Activated T-cell treated with anti-CD3 and anti-CD28 coated beads, Interleukin-2, amount 50 U/mL, for 4 hours (primary cell): ENCODE data around the gene TM2D1. TPM values are rescaled to one million over a fixed set of nuclear protein-coding genes. Genes with fewer than 3 reads are reported as not detected.
"Not testable (repeated sequence)": the region's sequence is repeated elsewhere in the genome, so short reads cannot be mapped to it uniquely, and the experiment has no call there.

ENCODE experiments used
- ATAC-seq, 2 donors: fragments of 200-7000 bp; cut with Tn5 transposase; one replicate each; pipeline ENCODE4 v1.10.0; 2021
- DNase-seq: peaks from one replicate; pipeline ENCODE4 v3.0.0-alpha.2; 2020
- H3K27me3 Mint-ChIP-seq: one replicate; pipeline ENCODE4 v1.8.0; 2021; ENCODE audit warnings: low read depth, mixed read lengths
- H3K36me3 Mint-ChIP-seq: one replicate; pipeline ENCODE4 v1.8.0; 2022; ENCODE audit warnings: mixed read lengths; ENCODE audit not compliant: insufficient read depth
- H3K4me1 Mint-ChIP-seq: one replicate; pipeline ENCODE4 v1.8.0; 2021; ENCODE audit warnings: low read depth, mixed read lengths
- H3K4me3 Mint-ChIP-seq: one replicate; pipeline ENCODE4 v1.8.0; 2021; ENCODE audit warnings: mild to moderate bottlenecking, moderate library complexity, mixed read lengths
- H3K9me3 Mint-ChIP-seq: one replicate; pipeline ENCODE4 v1.8.0; 2021; ENCODE audit warnings: mixed read lengths
- total RNA-seq, 3 donors: library from RNA; stranded (reverse); gene quantifications; one replicate each; pipeline ENCODE4 v1.2.1, GENCODE V29; 2021

Gene TM2D1
- total RNA-seq, 3 donors from 2014 or later, result 18.4 to 23.1 (median 21.5) TPM

GRCh38 chr1:61692155-61692800, 32.7 kb downstream of the TM2D1 start:
- ATAC-seq (no peak), DNase-seq (no peak)
- Mint-ChIP-seq H3K4me3 (no peak overlapping the region), H3K36me3 (peaks cover 29% of the 10 kb centered on the region), H3K9me3 (no peaks in the 10 kb centered on the region), H3K4me1 (no peaks in the 10 kb centered on the region), H3K27me3 (no peaks in the 10 kb centered on the region)

DNA sequence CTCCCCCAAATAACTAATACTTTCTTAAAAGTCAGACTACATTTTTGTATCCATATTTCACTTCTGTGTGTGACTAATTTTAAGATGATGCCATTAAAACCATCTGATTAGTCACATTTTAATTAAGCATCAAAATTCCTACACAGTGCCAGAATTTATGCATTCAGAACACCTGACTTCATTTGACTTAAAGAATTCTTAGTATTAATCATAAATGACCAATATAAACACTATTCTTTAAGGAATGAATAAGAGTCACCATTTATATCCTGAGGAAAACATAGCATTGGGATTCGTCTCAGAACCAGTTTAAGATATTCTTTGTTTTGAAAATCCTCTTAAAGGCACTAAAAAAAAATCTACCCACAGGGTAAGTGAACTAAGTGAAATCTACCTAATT, 37.0 kb downstream of the TM2D1 start:
- no peak overlapping the region for H3K4me3 Mint-ChIP-seq
- ATAC-seq (no peak), DNase-seq (no peak)
- H3K27me3 Mint-ChIP-seq, result no peaks in the 10 kb centered on the region
- H3K4me1 Mint-ChIP-seq, result no peaks in the 10 kb centered on the region
- H3K9me3 Mint-ChIP-seq, result no peaks in the 10 kb centered on the region
- peaks cover 24% of the 10 kb centered on the region for H3K36me3 Mint-ChIP-seq

DNA sequence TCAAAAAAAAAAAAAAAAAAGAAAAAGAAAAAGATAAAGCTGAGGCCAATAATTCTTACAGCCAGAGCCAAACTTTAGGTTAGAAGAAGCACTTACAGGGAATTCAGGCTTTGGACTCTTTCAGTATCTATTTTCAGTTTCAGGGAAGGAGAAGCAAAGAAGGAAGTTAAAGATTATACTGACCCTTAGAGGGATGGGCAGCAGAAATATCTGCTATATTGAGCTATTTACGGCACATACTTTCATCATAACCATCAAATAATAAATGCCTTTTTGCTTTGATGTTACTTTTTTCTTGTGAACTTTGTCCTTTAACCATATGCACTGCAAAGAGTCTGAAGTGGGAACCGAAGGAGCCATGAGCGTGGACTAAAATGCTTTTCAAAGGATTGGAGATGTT, 42.0 kb downstream of the TM2D1 start:
- peaks cover 35% of the 10 kb centered on the region for H3K36me3 Mint-ChIP-seq
- no peak for DNase-seq
- no peak overlapping the region for H3K4me3 Mint-ChIP-seq
- H3K9me3 Mint-ChIP-seq, result no peaks in the 10 kb centered on the region
- H3K27me3 Mint-ChIP-seq, result no peaks in the 10 kb centered on the region
- ATAC-seq, result no peak
- H3K4me1 Mint-ChIP-seq, result no peaks in the 10 kb centered on the region

DNA sequence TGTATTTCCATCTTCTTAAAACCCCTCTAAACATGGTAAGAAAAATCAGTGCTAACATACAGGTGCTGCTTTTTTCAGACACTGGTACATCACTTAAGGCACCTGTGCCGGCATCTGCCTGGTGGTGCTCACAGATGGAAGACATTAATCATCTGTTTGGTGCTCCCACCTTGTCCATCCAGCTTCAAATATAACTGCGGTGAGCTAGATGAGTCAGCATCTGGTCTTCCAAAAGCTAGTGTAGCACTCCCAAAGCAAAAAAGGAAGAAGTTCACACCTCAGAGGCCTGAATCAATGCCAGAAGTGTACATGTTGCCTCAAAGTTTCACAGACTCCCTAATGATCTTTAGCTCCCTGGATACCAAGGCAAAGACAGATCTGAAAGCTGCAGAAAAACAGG, 44.4 kb downstream of the TM2D1 start:
- no peaks in the 10 kb centered on the region for H3K4me1 Mint-ChIP-seq
- H3K36me3 Mint-ChIP-seq, result peaks cover 28% of the 10 kb centered on the region
- H3K4me3 Mint-ChIP-seq, result no peak overlapping the region
- no peaks in the 10 kb centered on the region for H3K9me3 Mint-ChIP-seq
- ATAC-seq (no peak), DNase-seq (no peak)
- H3K27me3 Mint-ChIP-seq, result no peaks in the 10 kb centered on the region

- not testable (repeated sequence) for H3K4me1 Mint-ChIP-seq, H3K9me3 Mint-ChIP-seq, DNase-seq, H3K27me3 Mint-ChIP-seq, ATAC-seq, H3K4me3 Mint-ChIP-seq
- H3K36me3 Mint-ChIP-seq, result peaks cover 13% of the 10 kb centered on the region
These were observed 48.1 kb downstream of the TM2D1 start for GRCh38 chr1:61676881-61677280.

DNA sequence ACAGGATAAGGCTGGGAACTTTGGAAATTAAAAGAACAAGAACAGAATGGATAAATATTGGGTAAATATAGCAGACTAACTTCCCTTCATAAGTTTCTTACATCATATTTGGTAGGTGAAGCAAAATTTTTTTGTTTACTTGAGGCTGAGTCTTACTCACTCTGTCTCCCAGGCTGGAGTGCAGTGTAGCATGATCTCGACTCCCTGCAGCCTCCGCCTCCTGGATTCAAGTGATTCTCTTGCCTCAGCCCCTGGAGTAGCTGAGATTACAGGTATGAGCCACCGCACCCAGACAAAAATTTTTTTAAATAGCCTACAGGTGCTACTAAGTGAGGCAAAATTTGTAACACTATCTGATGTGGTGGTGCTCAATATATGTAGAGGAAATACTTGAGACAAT, 50.7 kb downstream of the TM2D1 start:
- no peaks in the 10 kb centered on the region for H3K9me3 Mint-ChIP-seq
- H3K27me3 Mint-ChIP-seq, result no peaks in the 10 kb centered on the region
- peaks cover 6% of the 10 kb centered on the region for H3K36me3 Mint-ChIP-seq
- no peak overlapping the region for H3K4me3 Mint-ChIP-seq
- H3K4me1 Mint-ChIP-seq, result no peaks in the 10 kb centered on the region
- DNase-seq (no peak), ATAC-seq (no peak)

- H3K4me1 Mint-ChIP-seq, result no peaks in the 10 kb centered on the region
These were observed 52.6 kb downstream of the TM2D1 start for GRCh38 chr1:61672376-61672775.

GRCh38 chr1:61670445-61670844, 54.5 kb downstream of the TM2D1 start:
- Mint-ChIP-seq H3K4me3 (no peak overlapping the region), H3K4me1 (no peaks in the 10 kb centered on the region), H3K9me3 (no peaks in the 10 kb centered on the region), H3K27me3 (no peaks in the 10 kb centered on the region), H3K36me3 (peaks cover 9% of the 10 kb centered on the region)
- ATAC-seq (no peak), DNase-seq (no peak)

More at GRCh38 chr1:61672376-61672775, 52.6 kb downstream of the TM2D1 start:
- ATAC-seq (no peak), DNase-seq (no peak)
- Mint-ChIP-seq H3K27me3 (no peaks in the 10 kb centered on the region), H3K36me3 (peaks cover 8% of the 10 kb centered on the region), H3K4me3 (no peak overlapping the region), H3K9me3 (no peaks in the 10 kb centered on the region)

- DNase-seq (no peak), ATAC-seq (no peak)
- no peak overlapping the region for H3K4me3 Mint-ChIP-seq
- H3K36me3 Mint-ChIP-seq, result peaks cover 9% of the 10 kb centered on the region
- H3K9me3 Mint-ChIP-seq, result no peaks in the 10 kb centered on the region
- H3K27me3 Mint-ChIP-seq, result no peaks in the 10 kb centered on the region
- H3K4me1 Mint-ChIP-seq, result no peaks in the 10 kb centered on the region
These were observed 54.9 kb downstream of the TM2D1 start for GRCh38 chr1:61670016-61670415.

DNA sequence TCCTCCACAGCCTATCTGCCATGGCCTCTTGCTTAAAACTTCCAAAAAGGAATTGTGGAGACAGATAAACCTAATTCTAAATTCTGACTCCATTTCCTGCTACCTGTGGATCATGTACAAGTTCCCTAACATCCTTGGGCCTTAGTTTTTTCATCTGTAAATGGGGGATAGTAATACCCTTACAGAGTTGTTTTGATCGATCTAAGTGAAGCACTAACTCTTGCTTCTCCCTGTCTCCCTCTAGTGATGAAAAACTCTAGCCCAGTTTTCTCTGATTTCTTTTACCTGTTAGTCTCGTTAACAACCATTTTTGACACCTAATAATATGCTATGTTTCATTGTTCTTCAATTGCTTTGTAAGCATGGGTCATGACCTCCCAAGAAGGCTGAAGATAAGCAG, 65.9 kb downstream of the TM2D1 start:
- no peaks in the 10 kb centered on the region for H3K27me3 Mint-ChIP-seq
- H3K4me3 Mint-ChIP-seq, result no peak overlapping the region
- no peaks in the 10 kb centered on the region for H3K9me3 Mint-ChIP-seq
- no peaks in the 10 kb centered on the region for H3K36me3 Mint-ChIP-seq
- ATAC-seq (no peak), DNase-seq (no peak)
- H3K4me1 Mint-ChIP-seq, result no peaks in the 10 kb centered on the region

- DNase-seq (no peak), ATAC-seq (no peak)
- Mint-ChIP-seq H3K9me3 (no peaks in the 10 kb centered on the region), H3K4me1 (no peaks in the 10 kb centered on the region), H3K27me3 (no peaks in the 10 kb centered on the region), H3K36me3 (no peaks in the 10 kb centered on the region), H3K4me3 (no peak overlapping the region)
These were observed 69.5 kb downstream of the TM2D1 start for GRCh38 chr1:61655453-61655852.

DNA sequence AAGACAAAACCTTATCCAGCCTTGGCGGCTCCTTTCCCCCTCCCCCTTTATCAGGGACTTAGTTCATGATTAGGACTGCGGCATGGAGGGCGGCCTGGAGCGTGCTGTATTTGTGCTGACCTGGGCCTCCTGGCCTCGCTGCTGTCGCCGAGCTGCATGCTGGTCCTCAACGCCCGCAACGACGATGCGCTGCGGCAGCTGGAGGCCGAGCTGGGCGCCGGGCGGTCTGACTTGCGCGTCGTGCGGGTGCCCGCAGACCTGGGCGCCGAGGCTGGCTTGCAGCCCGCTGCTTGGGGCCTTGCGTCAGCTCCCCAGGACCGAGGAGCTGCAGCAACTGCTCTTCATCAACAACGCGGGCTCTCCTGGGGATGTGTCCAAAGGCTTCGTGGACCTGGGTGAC, 70.9 kb downstream of the TM2D1 start:
- Mint-ChIP-seq H3K4me1 (no peaks in the 10 kb centered on the region), H3K4me3 (no peak overlapping the region), H3K27me3 (no peaks in the 10 kb centered on the region), H3K9me3 (no peaks in the 10 kb centered on the region), H3K36me3 (no peaks in the 10 kb centered on the region)
- ATAC-seq, result no peak
- DNase-seq, result no peak

DNA sequence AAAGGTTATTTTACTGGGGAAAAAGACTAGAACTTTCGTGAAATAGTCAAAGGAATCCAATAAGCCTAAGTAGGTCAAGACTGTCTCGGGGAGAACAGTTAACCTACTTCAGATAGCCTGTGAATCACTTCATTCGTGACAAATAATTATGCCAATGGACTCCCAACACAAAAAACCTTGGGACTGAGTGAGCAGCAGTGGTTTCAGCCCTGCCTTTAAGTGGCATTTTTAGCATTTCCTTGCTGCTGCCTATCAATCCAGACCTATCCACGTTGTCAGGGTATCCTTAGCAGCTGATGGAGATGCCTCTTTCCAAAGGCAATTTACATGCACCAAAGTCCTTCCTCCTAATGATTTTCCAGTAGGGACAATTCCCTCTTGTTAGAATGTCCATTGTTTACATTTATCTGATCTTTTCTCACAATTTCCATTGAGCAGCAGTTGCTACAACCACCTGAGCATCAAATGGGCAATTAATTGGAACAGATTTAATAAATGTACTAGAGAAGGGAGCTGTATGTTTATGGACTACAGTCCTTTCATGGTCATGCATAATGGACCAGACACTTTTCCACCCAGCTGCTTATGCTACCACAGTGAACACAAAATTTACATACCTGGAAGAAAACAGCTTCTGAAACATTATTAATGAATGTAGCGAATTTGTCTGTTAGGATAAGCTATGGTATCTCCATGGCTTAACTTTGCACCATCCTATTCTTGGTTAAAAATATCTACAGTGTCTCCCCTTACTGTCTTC, 75.8 kb downstream of the TM2D1 start:
- Mint-ChIP-seq H3K36me3 (no peaks in the 10 kb centered on the region), H3K9me3 (no peaks in the 10 kb centered on the region)

DNA sequence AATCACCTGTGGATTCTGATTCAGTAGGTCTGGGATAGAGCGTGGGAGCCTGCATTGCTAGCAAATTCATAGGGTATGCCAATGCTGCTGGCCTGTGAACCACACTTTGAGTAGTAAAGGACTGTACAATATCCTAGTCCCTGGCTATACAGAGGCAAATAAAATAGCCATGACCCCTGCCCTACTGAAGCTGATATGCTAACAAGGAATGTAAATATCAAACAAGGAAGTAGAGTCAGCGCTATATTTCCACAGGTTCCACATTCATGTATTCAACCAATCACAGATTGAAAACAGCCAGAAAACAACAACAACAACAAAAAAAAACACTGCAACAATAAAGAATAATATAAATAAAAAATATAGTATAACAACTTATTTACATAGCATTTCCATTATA, 77.8 kb downstream of the TM2D1 start:
- Mint-ChIP-seq H3K27me3 (no peaks in the 10 kb centered on the region), H3K4me1 (no peaks in the 10 kb centered on the region), H3K36me3 (no peaks in the 10 kb centered on the region), H3K4me3 (no peak overlapping the region), H3K9me3 (no peaks in the 10 kb centered on the region)
- no peak for DNase-seq
- no peak for ATAC-seq

More for the DNA sequence above, 75.8 kb downstream of the TM2D1 start:
- H3K4me3 Mint-ChIP-seq, result no peak overlapping the region
- ATAC-seq (no peak), DNase-seq (no peak)
- H3K4me1 Mint-ChIP-seq, result no peaks in the 10 kb centered on the region
- no peaks in the 10 kb centered on the region for H3K27me3 Mint-ChIP-seq

DNA sequence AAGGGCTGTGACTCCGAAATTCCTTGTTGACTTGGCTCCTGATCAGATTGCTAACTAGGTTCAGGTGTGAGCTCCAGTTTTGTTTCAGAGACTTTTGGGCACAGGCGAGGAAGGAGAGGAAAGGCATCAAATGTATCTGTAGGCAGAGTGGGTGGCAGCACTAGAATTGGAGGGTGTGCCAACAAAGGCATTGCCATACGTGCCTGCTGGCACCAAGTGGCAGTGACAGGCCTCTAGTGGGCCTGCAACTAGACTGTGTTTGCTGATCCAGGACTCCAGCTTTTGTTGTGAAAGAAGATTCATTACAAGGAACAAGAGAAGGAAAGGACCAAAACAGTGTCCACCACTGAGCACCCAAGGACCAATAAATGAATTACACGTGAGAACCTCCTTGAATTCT, 79.5 kb downstream of the TM2D1 start:
- H3K27me3 Mint-ChIP-seq, result no peaks in the 10 kb centered on the region
- ATAC-seq, result no peak
- no peaks in the 10 kb centered on the region for H3K36me3 Mint-ChIP-seq

More for the DNA sequence above, 79.5 kb downstream of the TM2D1 start:
- no peak for DNase-seq
- peaks cover 8% of the 10 kb centered on the region for H3K4me1 Mint-ChIP-seq
- no peaks in the 10 kb centered on the region for H3K9me3 Mint-ChIP-seq
- H3K4me3 Mint-ChIP-seq, result no peak overlapping the region
